GM18526 (cell line): ENCODE data around the gene PCMT1.
A peak's percentile ranks its signal among the peaks of the same experiment; 100 is the strongest.

Experiments
- POLR2A ChIP-seq: IDR thresholded peaks from 3 replicates; pipeline ENCODE4 v1.6.1; 2011; ENCODE audit not compliant: insufficient read length; ENCODE audit errors: extremely low read depth

PCMT1 gene

GRCh38 chr6:149749594-149750135 lies at the start of gene PCMT1:
TSS of gene PCMT1 (plus strand) at chr6:149749741. CDS start at chr6:149749902, 161 bp downstream.
- TF ChIP-seq POLR2A: peak; percentile 89

GRCh38 chr6:149701714-149702113 lies 47.8 kb upstream of the PCMT1 start:
- TF ChIP-seq POLR2A: no peak

DNA sequence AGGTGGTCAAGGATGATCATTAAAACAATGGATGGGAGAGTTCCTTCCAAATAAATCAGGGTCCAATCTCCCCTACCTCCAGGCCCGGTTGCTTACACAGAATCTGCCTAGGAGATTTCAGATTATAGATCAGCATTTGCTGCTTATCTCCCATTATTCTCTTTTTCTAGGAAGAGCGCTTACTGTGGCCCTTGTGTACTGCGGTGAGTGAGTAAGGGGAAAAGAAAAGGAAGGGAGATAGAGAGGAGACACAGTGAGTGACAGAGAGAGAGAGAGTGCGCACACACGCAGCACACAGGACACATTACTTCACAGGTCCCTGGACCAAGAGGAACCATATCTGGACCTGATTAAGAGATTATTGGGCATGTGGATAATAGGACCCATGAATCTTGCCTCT lies 37.8 kb upstream of the PCMT1 start:
- no peak for TF ChIP-seq POLR2A

DNA sequence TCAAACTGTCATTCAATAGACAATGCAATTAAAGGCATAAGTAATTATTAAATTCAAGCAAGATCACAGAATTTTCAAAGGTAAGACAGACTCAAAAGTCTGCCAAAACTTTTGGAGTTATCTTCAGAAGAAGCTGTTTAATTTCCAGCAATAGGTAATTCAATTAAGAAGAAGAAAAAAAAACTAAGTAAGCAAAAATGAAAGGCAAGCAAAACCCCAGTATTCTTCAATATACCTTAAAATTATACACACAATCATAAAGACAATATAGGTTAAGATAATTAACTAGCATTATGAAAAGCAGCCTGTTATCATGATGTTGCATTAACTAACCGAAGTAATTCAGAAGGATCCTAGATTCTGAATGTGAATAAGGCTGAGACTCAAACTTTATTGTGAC lies 35.1 kb upstream of the PCMT1 start:
- no peak for TF ChIP-seq POLR2A

- TF ChIP-seq POLR2A: no peak
Measured at GRCh38 chr6:149716181-149716963, 33.2 kb upstream of the PCMT1 start.

DNA sequence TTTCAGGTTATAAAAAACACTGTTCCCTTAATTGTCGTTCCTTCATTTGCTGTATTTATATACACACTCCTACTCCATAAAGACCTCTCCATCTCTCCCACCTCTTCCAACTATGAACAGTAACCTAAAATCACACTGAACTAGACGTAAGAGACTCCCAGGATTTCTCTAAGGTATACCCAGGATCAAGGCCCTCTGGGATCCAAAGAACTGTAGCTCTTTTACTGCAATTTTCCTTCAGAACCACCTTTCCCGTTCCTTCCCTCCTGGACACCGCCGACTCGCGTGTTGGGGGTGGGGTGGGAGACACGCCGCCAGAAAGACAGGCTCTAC lies 32.3 kb upstream of the PCMT1 start:
- no peak for TF ChIP-seq POLR2A

DNA sequence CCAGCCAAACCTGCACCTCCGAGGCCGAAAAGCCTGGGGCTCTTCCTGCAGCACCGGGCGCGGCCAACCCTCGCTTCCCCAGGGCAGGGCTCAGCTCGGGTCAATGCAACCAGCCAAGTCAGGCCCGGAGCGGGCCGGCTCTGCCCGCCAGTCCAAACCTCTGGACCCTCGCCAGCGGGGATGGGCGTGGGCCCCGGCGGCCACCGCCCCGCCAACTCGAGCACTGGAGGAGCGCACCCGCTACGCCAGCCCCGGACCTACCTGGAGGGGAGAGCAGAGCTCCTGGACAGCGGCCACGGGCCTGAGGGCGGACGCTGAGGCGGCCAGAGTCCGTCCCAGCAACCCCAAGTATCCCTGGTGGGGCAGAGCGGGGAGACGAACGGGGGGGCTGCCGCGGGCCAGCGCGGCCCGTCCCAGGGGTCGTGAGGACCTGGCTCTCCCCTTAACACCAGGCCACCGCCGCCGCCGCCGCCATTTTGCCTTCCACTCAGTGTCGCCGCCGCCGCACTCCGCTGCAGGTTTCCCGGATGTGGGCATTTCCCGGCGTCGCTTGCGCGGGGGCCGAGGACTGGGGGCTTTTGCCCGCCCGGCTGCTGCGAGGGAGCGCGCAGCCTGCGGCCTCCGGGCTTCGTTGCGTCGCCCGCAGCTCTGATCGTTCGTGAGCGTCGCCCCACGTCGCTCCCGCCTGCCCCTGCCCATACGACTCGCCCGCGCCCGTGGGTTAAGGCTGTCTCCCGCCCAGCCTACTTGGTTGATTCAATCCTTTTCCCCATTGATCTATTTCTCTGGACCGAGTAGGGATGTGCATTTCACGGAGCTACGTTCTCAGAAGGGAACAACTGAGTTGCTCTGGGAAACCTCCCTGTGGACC lies 31.7 kb upstream of the PCMT1 start, which contains the start of gene LATS1:
Gene LATS1 (minus strand): TSS at position 514 of the 871 bp plus-strand sequence. CDS start 15,975 bp downstream, outside the sequence.
- TF ChIP-seq POLR2A: peak; percentile 97

- no peak for TF ChIP-seq POLR2A
Measured at GRCh38 chr6:149719531-149719930, 30.0 kb upstream of the PCMT1 start.

DNA sequence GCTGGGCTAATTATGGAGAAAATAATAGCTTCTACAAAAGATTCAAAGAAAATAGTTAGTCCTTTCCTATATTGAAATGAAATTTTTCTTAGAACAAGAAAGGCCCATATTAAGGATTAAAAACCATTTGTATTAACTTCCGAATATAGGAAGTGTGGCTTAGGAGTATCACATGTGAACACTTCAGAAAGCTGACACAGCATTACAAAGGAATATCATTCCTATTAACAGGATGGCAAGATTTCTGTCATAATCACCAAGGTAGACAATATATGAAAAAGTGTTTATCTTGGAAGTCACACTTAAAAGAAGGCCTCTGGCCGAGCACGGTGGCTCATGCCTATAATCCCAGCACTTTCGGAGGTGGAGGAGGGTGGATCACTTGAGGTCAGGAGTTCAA lies 26.3 kb upstream of the PCMT1 start:
- TF ChIP-seq POLR2A: no peak

DNA sequence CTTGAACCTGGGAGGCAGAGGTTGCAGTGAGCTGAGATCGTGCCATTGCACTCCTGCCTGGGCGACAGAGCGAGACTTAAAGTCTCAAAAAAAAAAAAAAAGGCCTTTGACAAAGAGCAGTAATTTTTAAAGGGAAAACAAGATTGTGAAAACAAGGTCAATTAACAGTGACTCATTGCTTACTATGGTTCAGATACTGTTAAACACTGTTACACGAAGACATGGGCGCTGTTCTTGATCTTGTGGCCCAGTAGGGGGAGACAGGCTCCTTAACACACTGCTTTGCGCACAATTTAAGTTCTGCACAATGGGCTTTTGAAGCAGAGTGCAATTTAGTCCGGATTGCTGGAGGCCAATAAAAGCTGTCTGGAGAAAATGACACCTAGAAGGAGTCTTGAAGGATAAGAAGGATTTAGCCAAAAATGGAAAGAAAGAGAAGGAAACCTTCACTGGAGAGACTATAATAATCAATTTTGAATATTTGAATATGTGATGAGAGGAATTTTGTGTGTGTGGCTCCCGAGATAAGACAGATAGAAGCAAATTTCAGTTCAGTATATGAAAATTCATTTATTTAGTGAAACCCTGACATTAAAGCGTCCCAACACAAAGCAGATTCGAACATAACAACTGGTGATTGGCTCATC lies 25.6 kb upstream of the PCMT1 start:
- no peak for TF ChIP-seq POLR2A

- TF ChIP-seq POLR2A: no peak
Measured at GRCh38 chr6:149725785-149726184, 23.8 kb upstream of the PCMT1 start.

DNA sequence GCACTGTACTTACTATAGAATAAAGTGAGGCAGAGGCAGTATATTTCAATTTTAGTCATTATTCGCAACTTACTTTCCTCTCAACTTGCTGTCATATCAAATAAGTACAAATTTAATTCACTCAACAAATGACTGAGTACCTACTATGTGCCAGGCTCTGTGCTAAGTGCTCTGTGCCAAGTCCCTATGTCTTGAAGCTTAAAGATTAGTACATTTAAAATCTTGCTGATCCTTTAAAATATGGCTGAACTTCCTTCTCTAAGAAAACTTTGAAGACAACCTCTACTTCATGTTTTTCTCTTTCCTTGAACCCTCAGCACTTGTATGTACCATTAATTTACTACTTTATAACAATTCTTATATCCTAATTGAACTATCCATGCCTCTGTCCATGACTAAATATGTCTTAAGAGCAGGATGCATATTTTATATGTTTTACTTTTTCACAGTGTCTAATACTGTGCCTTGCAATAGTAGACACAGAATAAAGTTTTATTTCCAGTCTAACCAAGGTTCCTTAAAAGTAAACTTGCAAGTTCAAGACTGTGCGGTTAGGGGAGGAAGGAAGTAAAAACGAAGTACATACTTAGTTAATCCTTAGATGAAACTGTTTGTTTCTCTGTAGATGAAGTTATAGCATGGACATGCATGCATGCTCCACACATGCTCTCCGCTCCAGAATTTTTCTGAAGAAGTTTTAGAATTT lies 21.6 kb upstream of the PCMT1 start:
- no peak for TF ChIP-seq POLR2A

DNA sequence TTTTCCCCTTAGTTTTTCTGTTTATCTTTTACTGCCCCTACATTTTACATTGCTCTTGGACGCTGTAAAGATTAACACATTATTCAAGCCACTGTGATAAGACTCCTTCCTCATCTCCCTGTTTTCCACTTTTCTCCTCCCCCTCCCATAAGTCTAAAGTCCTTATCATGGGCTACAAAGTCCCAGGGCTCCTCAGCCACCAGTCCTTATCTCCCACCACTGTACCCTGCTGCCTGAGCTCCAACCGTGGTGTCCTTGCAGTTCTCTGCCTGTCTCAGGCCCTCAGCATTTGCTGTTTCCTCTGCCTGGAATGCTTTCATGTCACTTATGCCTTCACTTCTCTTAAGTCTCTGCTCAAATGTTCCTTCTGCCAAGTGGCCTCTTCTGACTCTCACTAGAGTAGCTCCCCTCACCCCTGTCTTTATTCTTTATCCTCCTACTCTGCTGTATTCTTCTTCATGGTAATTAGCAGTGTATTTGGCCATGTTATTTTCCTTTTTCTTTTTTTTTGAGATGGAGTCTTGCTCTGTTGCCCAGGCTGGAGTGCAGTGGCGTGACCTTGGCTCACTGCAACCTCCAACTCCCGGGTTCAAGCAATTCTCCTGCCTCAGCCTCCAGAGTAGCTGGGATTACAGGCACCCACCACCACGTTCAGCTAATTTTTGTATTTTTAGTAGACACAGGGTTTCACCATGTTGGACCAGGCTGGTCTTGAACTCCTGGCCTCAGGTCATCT lies 20.9 kb upstream of the PCMT1 start:
- TF ChIP-seq POLR2A: no peak

DNA sequence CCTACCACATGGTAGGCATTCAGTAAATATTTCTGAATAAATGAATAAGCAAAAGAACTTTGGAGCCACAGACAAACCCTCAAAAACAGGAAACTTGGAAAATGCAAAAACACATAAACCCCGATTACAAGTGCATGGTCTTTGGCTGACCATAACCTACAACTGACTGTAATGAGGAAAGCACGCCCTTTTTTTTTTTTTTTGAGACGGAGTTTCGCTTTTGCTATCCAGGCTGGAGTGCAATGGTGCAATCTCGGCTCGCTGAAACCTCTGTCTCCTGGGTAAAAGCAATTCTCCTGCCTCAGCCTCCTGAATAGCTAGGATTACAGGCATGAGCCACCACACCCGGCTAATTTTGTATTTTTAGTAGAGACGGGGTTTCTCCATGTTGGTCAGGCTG lies 19.7 kb upstream of the PCMT1 start:
- TF ChIP-seq POLR2A: no peak
